Testis (tissue), 3 donors: ENCODE results near the gene RHOF. TPM values are rescaled to one million over a fixed set of nuclear protein-coding genes. Genes with fewer than 3 reads are reported as not detected.

Experiments used
- DNase-seq: peaks from one replicate; pipeline ENCODE4 v3.0.0-alpha.2; 2019
- H3K27ac ChIP-seq, 2 donors: fragments of 200-600 bp; sonication (generic); one replicate each; pipeline ENCODE4 v1.5.1; 2019
- H3K27me3 ChIP-seq: fragments of 200-600 bp; sonication (generic); one replicate; pipeline ENCODE4 v1.5.1; 2019
- H3K36me3 ChIP-seq: fragments of 200-600 bp; sonication (generic); one replicate; pipeline ENCODE4 v1.5.1; 2017; ENCODE audit warnings: low read depth; ENCODE audit errors: missing control alignments
- H3K4me1 ChIP-seq: fragments of 200-600 bp; sonication (generic); one replicate; pipeline ENCODE4 v1.5.1; 2019
- H3K4me3 ChIP-seq, 2 donors: fragments of 200-600 bp; sonication (generic); one replicate each; pipeline ENCODE4 v1.5.1; 2017 to 2019
- H3K9me3 ChIP-seq: fragments of 200-600 bp; sonication (generic); one replicate; pipeline ENCODE4 v1.5.1; 2017
- CTCF ChIP-seq, 3 experiments: fragments of 450-650 bp in 2 of 3; fragments of 200-600 bp in 1 of 3; sonication (generic) in 1 of 3; IDR thresholded peaks; one replicate each; pipeline ENCODE4 v1.5.1; 2016 to 2019; ENCODE audit warnings: antibody characterized with exemption in 3 of 3, mild to moderate bottlenecking in 2 of 3, moderate library complexity in 1 of 3
- POLR2A ChIP-seq: fragments of 450-650 bp; IDR thresholded peaks from one replicate; pipeline ENCODE4 v1.6.1; 2017; ENCODE audit warnings: antibody characterized with exemption, mild to moderate bottlenecking, moderate library complexity
- WGBS, 2 donors: methylation state at CpG; one replicate each; pipeline ENCODE4 v1.1.5; 2018; 5-methylcytosine and 5-hydroxymethylcytosine counted together
- intact Hi-C: fragments of 100-400 bp; cut with DNase I; formaldehyde crosslinking; loops from one replicate; pipeline ENCODE4 v1.15.1; 2023; ENCODE audit warnings: low total_unique reads
- polyA plus RNA-seq: library from polyadenylated mRNA; stranded (reverse); fragments of 350-450 nt; fragmentation: Illumina TruSeq; extraction: RNeasy Lipid Tissue Mini Kit (QIAGEN cat#74804); gene quantifications from one replicate; pipeline ENCODE4 v1.2.3, GENCODE V29; 2014; ENCODE audit warnings: low read depth, low replicate concordance; ENCODE audit not compliant: insufficient read depth
- total RNA-seq, 2 donors: library from RNA; depleted of rRNA; stranded (reverse); fragments of >200 nt; gene quantifications; one replicate each; pipeline ENCODE4 v1.2.3, GENCODE V29; 2016

RHOF gene
- total and polyA plus RNA-seq, 3 donors from 2014 or later, result 16.9 to 20.5 (median 18.0) TPM

- Histone ChIP-seq H3K4me1 (peaks cover 17% of the 10 kb centered on the region), H3K27me3 (no peaks in the 10 kb centered on the region), H3K27ac (no peak overlapping the region), H3K9me3 (no peaks in the 10 kb centered on the region), H3K36me3 (no peaks in the 10 kb centered on the region), H3K4me3 (no peak overlapping the region)
- intact Hi-C loops, result no loop called here
- TF ChIP-seq CTCF (IDR thresholded peaks at IDR 0.05) (no peak), POLR2A (no peak)
- WGBS, 2 donors, result 83 to 99% methylated on average over 10 to 11 of the region's 11 CpGs
- no peak for DNase-seq
Measured at GRCh38 chr12:121780429-121780828, 13.1 kb downstream of the RHOF start.

GRCh38 chr12:121779422-121779895 lies 14.0 kb downstream of the RHOF start:
- H3K9me3 ChIP-seq, result no peaks in the 10 kb centered on the region
- no peaks in the 10 kb centered on the region for H3K36me3 ChIP-seq
- no peaks in the 10 kb centered on the region for H3K27me3 ChIP-seq
- H3K4me1 ChIP-seq, result peaks cover 17% of the 10 kb centered on the region
- no peak for TF ChIP-seq POLR2A
- no peak for TF ChIP-seq CTCF (IDR thresholded peaks at IDR 0.05)
- intact Hi-C loops, result no loop called here
- no peak for DNase-seq
- no peak overlapping the region for H3K27ac ChIP-seq
- WGBS, 2 donors, result 93% methylated on average over 3 to 17 of the region's 17 CpGs
- H3K4me3 ChIP-seq, result no peak overlapping the region

- no peak for DNase-seq
Measured at GRCh38 chr12:121778567-121779421, 14.7 kb downstream of the RHOF start.

GRCh38 chr12:121776190-121777098 lies 17.0 kb downstream of the RHOF start:
- H3K4me1 ChIP-seq, result peaks cover 3% of the 10 kb centered on the region
- no peaks in the 10 kb centered on the region for H3K27me3 ChIP-seq
- no peaks in the 10 kb centered on the region for H3K9me3 ChIP-seq
- 45 to 83% methylated on average over 6 to 24 of the region's 24 CpGs for WGBS, 2 donors
- intact Hi-C loops, result no loop called here
- DNase-seq, result peak; percentile 84
- no peak for TF ChIP-seq POLR2A
- peak; percentile 69 to 86 (median 77) for TF ChIP-seq CTCF (IDR thresholded peaks at IDR 0.05)
- no peak overlapping the region for H3K4me3 ChIP-seq
- no peaks in the 10 kb centered on the region for H3K36me3 ChIP-seq
- no peak overlapping the region for H3K27ac ChIP-seq

More at GRCh38 chr12:121778567-121779421, 14.7 kb downstream of the RHOF start:
- TF ChIP-seq POLR2A, result no peak
- TF ChIP-seq CTCF (IDR thresholded peaks at IDR 0.05), result no peak
- Histone ChIP-seq H3K36me3 (no peaks in the 10 kb centered on the region), H3K27me3 (no peaks in the 10 kb centered on the region), H3K9me3 (no peaks in the 10 kb centered on the region), H3K4me1 (peaks cover 17% of the 10 kb centered on the region), H3K4me3 (no peak overlapping the region), H3K27ac (no peak overlapping the region)
- intact Hi-C loops, result no loop called here
- 88 to 92% methylated on average over 14 to 17 of the region's 17 CpGs for WGBS, 2 donors
